HG03565 (cell line): ENCODE measurements around the gene HOXB9.

Experiments
- ATAC-seq: cut with Tn5 transposase; IDR thresholded peaks from one replicate; pipeline ENCODE4 v1.9.1; 2021; ENCODE audit warnings: mild to moderate bottlenecking, moderate library complexity; ENCODE audit not compliant: unreplicated experiment

The HOXB9 gene

GRCh38 chr17:48588528-48588927, 37.6 kb downstream of the HOXB9 start:
- ATAC-seq: no peak

GRCh38 chr17:48588074-48588415, 38.1 kb downstream of the HOXB9 start:
- ATAC-seq: no peak

GRCh38 chr17:48587276-48588073, 38.7 kb downstream of the HOXB9 start:
- ATAC-seq: no peak

- no peak for ATAC-seq
Observed at GRCh38 chr17:48586355-48587258, 39.6 kb downstream of the HOXB9 start.

GRCh38 chr17:48584223-48584741, 41.9 kb downstream of the HOXB9 start:
- no peak for ATAC-seq

GRCh38 chr17:48583708-48584222, 42.4 kb downstream of the HOXB9 start:
- no peak for ATAC-seq

- no peak for ATAC-seq
Observed at GRCh38 chr17:48582750-48583069, 43.4 kb downstream of the HOXB9 start.

- ATAC-seq: no peak
Observed at GRCh38 chr17:48579760-48580554, 46.2 kb downstream of the HOXB9 start.

- ATAC-seq: no peak
Observed at GRCh38 chr17:48579471-48579759, 46.7 kb downstream of the HOXB9 start.

GRCh38 chr17:48578616-48579470, 47.3 kb downstream of the HOXB9 start:
- ATAC-seq: no peak

GRCh38 chr17:48577946-48578615, 48.1 kb downstream of the HOXB9 start, which contains the start of gene HOXB4:
TSS of gene HOXB4 (minus strand) at chr17:48578350. CDS start at chr17:48578319, 31 bp downstream.
- ATAC-seq: no peak

GRCh38 chr17:48577330-48577945, 48.7 kb downstream of the HOXB9 start:
- ATAC-seq: no peak

- no peak for ATAC-seq
Observed at GRCh38 chr17:48576479-48577309, 49.5 kb downstream of the HOXB9 start.

- no peak for ATAC-seq
Observed at GRCh38 chr17:48575673-48576478, 50.3 kb downstream of the HOXB9 start.

- ATAC-seq: no peak
Observed at GRCh38 chr17:48575066-48575582, 51.0 kb downstream of the HOXB9 start.

- no peak for ATAC-seq
Observed at GRCh38 chr17:48574505-48575065, 51.6 kb downstream of the HOXB9 start.
